GM12878 (cell line): Measurements from ENCODE around the gene TBATA. TPM values are rescaled to one million over a fixed set of nuclear protein-coding genes. Genes with fewer than 3 reads are reported as not detected.

Source experiments
- ATAC-seq: fragments of 200-7000 bp; cut with Tn5 transposase; 3 replicates; pipeline ENCODE4 v1.9.1; 2020; ENCODE audit warnings: mild to moderate bottlenecking, moderate library complexity
- BruUV-seq: library from RNA; stranded (reverse); fragments of 400-500 nt; replicated peaks from 2 replicates; lab custom pipeline; 2021; lab: Mats Ljungman, UMichigan
- CTCF ChIA-PET: fragments of 300-600 bp; sonication (Branson Sonifier 250); formaldehyde crosslinking; extraction: SDS; loops from one replicate; lab custom pipeline; 2021; ENCODE audit warnings: inconsistent platforms; lab: Yijun Ruan, JAX
- POLR2A ChIA-PET: fragments of 350-600 bp; formaldehyde crosslinking; extraction: SDS; loops from one replicate; lab custom pipeline; 2021; ENCODE audit warnings: inconsistent platforms; lab: Charles Lee
- RAD21 ChIA-PET: fragments of 300-600 bp; sonication (Branson Sonifier 250); formaldehyde crosslinking; loops from one replicate; lab custom pipeline; 2023; ENCODE audit warnings: antibody characterized with exemption; ENCODE audit not compliant: unreplicated experiment; lab: Charles Lee
- SMC1A ChIA-PET: fragments of 300-600 bp; sonication (Branson Sonifier 250); formaldehyde crosslinking; loops from one replicate; lab custom pipeline; 2023; ENCODE audit not compliant: unreplicated experiment, uncharacterized antibody; lab: Charles Lee
- DNase-seq: peaks from one replicate; pipeline ENCODE4 v3.0.0-alpha.2; 2011; ENCODE audit warnings: low read depth, low spot score
- FAIRE-seq: peaks from 3 replicates; lab custom pipeline; 2011; peaks lifted over from hg19 to GRCh38; lab: Jason Lieb, UNC
- H2AFZ ChIP-seq: 2 replicates; pipeline ENCODE4 v1.6.0; 2011; ENCODE audit warnings: low read depth, low read length, control low read depth; ENCODE audit not compliant: control insufficient read depth
- H3K27ac ChIP-seq: 2 replicates; pipeline ENCODE4 v1.5.1; 2011; ENCODE audit warnings: control low read depth; ENCODE audit not compliant: control insufficient read depth, insufficient read depth
- H3K27me3 ChIP-seq, 2 experiments: replicated peaks in 1 of 2; 2 replicates each; pipeline versions ENCODE4 v1.6.0 to v1.6.1; 2011; ENCODE audit warnings: low read length in 1 of 2; ENCODE audit not compliant: control insufficient read depth in 2 of 2, insufficient read depth in 2 of 2
- H3K36me3 ChIP-seq, 2 experiments: 2 replicates each; pipeline ENCODE4 v1.5.1; 2011; ENCODE audit warnings: low read length in 1 of 2; ENCODE audit not compliant: control insufficient read depth in 2 of 2, insufficient read depth in 2 of 2
- H3K4me1 ChIP-seq: 2 replicates; pipeline ENCODE4 v1.6.1; 2011; ENCODE audit warnings: mild to moderate bottlenecking, low read length, moderate library complexity, mixed read lengths; ENCODE audit not compliant: control insufficient read depth, insufficient read depth
- H3K4me2 ChIP-seq: 2 replicates; pipeline ENCODE4 v1.6.0; 2011; ENCODE audit warnings: control low read depth; ENCODE audit not compliant: control insufficient read depth, insufficient read depth
- H3K4me3 ChIP-seq: fragments of 200-600 bp; sonication (generic); 2 replicates; pipeline ENCODE4 v1.5.1; 2016
- H3K79me2 ChIP-seq: 2 replicates; pipeline ENCODE4 v1.6.0; 2011; ENCODE audit warnings: low read length; ENCODE audit not compliant: control insufficient read depth, insufficient read depth
- H3K9ac ChIP-seq: 2 replicates; pipeline ENCODE4 v1.8.0; 2011; ENCODE audit warnings: low read length, control low read depth, mixed read lengths; ENCODE audit not compliant: control insufficient read depth, insufficient read depth
- H3K9me3 ChIP-seq: replicated peaks from 3 replicates; pipeline ENCODE4 v1.5.1; 2011; ENCODE audit warnings: mild to moderate bottlenecking, low read length; ENCODE audit not compliant: control insufficient read depth, insufficient read depth
- H4K20me1 ChIP-seq: 2 replicates; pipeline ENCODE4 v1.6.0; 2011; ENCODE audit not compliant: control insufficient read depth, insufficient read depth
- ATF7 ChIP-seq: fragments of 450-650 bp; IDR thresholded peaks from 2 replicates; pipeline ENCODE4 v1.6.1; 2016; ENCODE audit warnings: low read depth, mild to moderate bottlenecking
- CBX3 ChIP-seq: fragments of 200-600 bp; sonication (generic); IDR thresholded peaks from 2 replicates; pipeline ENCODE4 v1.6.1; 2016; ENCODE audit warnings: low read depth, borderline replicate concordance
- CBX5 ChIP-seq: sonication (generic); IDR thresholded peaks from 2 replicates; pipeline ENCODE4 v1.6.1; 2016; ENCODE audit warnings: low read depth, moderate library complexity, mild to moderate bottlenecking, inconsistent platforms
- ETV6 ChIP-seq, 2 experiments: fragments of 450-650 bp in 1 of 2; IDR thresholded peaks in 1 of 2; conservative IDR thresholded peaks in 1 of 2; 2 replicates each; pipeline ENCODE4 v1.6.1; 2014; ENCODE audit warnings: antibody characterized with exemption in 1 of 2, borderline replicate concordance in 1 of 2, low read depth in 1 of 2, mild to moderate bottlenecking in 1 of 2, moderate library complexity in 1 of 2
- JUND ChIP-seq: IDR thresholded peaks from 2 replicates; pipeline ENCODE4 v1.6.1; 2012; ENCODE audit warnings: low read depth, mild to moderate bottlenecking, low read length, improper control_type of control experiment, moderate library complexity
- MEF2B ChIP-seq: fragments of 450-650 bp; IDR thresholded peaks from 2 replicates; pipeline ENCODE4 v1.6.1; 2018; ENCODE audit warnings: mild to moderate bottlenecking, moderate library complexity; ENCODE audit not compliant: partially characterized antibody, poor library complexity, severe bottlenecking
- MTA3 ChIP-seq: IDR thresholded peaks from 2 replicates; pipeline ENCODE4 v1.6.1; 2012; ENCODE audit warnings: low read length, inconsistent platforms, borderline replicate concordance
- NFXL1 ChIP-seq: fragments of 450-650 bp; IDR thresholded peaks from 2 replicates; pipeline ENCODE4 v1.6.1; 2017; ENCODE audit warnings: antibody characterized with exemption, mild to moderate bottlenecking, borderline replicate concordance
- NR2F1 ChIP-seq: fragments of 450-650 bp; conservative IDR thresholded peaks from 2 replicates; pipeline ENCODE4 v1.6.1; 2017; ENCODE audit warnings: mild to moderate bottlenecking
- SMAD1 ChIP-seq: fragments of 450-650 bp; IDR thresholded peaks from 2 replicates; pipeline ENCODE4 v1.6.1; 2018; ENCODE audit warnings: mild to moderate bottlenecking, low read depth; ENCODE audit not compliant: partially characterized antibody
- SP1 ChIP-seq: IDR thresholded peaks from one replicate; pipeline ENCODE4 v1.6.1; 2011; ENCODE audit warnings: low read depth, low read length
- TAF1 ChIP-seq: IDR thresholded peaks from 2 replicates; pipeline ENCODE4 v1.6.1; 2011; ENCODE audit warnings: mild to moderate bottlenecking, low read depth, low read length, borderline replicate concordance
- TARDBP ChIP-seq: IDR thresholded peaks from 2 replicates; pipeline ENCODE4 v1.6.1; 2016; ENCODE audit warnings: borderline replicate concordance
- ZSCAN29 ChIP-seq: fragments of 450-650 bp; IDR thresholded peaks from 2 replicates; pipeline ENCODE4 v1.6.1; 2017; ENCODE audit warnings: mild to moderate bottlenecking, moderate library complexity
- WGBS: methylation state at CpG from one replicate; pipeline ENCODE4 v1.1.6; 2016; ENCODE audit warnings: low lambda C conversion rate; ENCODE audit not compliant: insufficient replicate concordance, insufficient coverage; ENCODE audit errors: missing lambda C conversion rate; 5-methylcytosine and 5-hydroxymethylcytosine counted together
- in situ Hi-C: fragments of 300-500 bp; cut with MboI; formaldehyde crosslinking; loops from 9 replicates; pipeline ENCODE4 v1.14.3; 2018; ENCODE audit warnings: mixed read lengths
- intact Hi-C: fragments of 100-400 bp; cut with micrococcal nuclease; formaldehyde crosslinking; loops from one replicate; pipeline ENCODE4 v1.14.2; 2022; ENCODE audit not compliant: unreplicated experiment
- polyA plus RNA-seq, 11 experiments: library from polyadenylated mRNA; depleted of rRNA in 4 of 11; unstranded in 6 of 11; stranded (reverse) in 5 of 11; fragments of >200 nt; fragmentation: Nextera tagmentation in 4 of 11; fragmentation: Illumina TruSeq in 1 of 11; extraction: Ambion mirVana in 4 of 11; extraction: Trizol in 1 of 11; gene quantifications; 1 replicate in 1 of 11; 2 replicates in 10 of 11; pipeline versions ENCODE4 v1.2.1 to v1.2.3, GENCODE V29; 2011 to 2016; ENCODE audit warnings: inconsistent platforms in 2 of 11, missing spikeins in 2 of 11, low read depth in 1 of 11
- total RNA-seq, 4 experiments: library from RNA; depleted of rRNA in 3 of 4; stranded (reverse); fragments of >200 nt in 3 of 4; fragmentation: Illumina TruSeq in 1 of 4; extraction: Trizol in 1 of 4; gene quantifications; 2 replicates each; pipeline versions ENCODE4 v1.2.1 to v1.2.3, GENCODE V29; 2013 to 2021
- TF ChIP-seq, protein P1 (sequence below): fragments of 450-650 bp; IDR thresholded peaks from 2 replicates; pipeline ENCODE4 v1.6.1; 2017; ENCODE audit warnings: mild to moderate bottlenecking, low read depth, inconsistent platforms; ENCODE audit not compliant: poor library complexity, severe bottlenecking

The TBATA gene
- total and polyA plus RNA-seq, 10 of the 15 experiments (the other 5 are each of a cell fraction or from before 2014, with no cell fraction given) = not detected

DNA sequence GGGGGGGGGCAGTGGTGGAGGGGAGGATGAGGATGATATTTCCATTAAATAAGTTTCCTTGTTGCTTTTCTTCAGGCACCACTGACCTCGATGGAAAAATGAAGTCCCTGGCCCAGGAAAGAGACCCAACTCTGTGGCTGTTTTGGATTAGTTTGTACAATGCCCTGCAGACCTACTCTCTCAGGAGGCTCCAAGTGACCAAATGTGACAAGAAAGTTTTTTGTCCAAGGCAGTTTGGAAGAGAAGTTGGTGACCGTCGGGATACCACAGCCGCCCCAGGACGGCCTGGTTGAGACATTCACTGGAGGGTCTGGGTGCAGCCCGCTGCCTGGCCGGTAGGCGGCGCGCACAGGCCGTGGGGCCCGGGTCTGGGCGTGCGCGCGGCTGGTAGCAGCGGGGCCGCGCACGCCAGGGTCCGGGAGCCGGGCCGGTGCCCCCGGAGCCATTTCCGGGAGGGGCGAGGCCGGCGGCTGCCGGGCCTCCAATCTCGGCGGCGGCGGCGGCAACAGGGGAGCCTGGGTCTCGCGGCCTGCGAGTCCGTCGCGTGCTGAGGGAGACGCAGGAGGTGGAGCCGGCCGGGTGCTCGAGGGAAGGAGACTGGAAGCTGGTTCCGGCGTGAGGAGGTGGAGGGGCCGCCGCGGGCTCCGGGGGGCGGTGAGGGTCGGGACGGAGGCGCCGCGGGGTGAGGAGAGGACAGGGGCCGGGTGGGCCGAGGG is 30.5 kb upstream of the TBATA start, which contains the start of gene SGPL1 (continued):
- TF ChIP-seq, protein P1, sequence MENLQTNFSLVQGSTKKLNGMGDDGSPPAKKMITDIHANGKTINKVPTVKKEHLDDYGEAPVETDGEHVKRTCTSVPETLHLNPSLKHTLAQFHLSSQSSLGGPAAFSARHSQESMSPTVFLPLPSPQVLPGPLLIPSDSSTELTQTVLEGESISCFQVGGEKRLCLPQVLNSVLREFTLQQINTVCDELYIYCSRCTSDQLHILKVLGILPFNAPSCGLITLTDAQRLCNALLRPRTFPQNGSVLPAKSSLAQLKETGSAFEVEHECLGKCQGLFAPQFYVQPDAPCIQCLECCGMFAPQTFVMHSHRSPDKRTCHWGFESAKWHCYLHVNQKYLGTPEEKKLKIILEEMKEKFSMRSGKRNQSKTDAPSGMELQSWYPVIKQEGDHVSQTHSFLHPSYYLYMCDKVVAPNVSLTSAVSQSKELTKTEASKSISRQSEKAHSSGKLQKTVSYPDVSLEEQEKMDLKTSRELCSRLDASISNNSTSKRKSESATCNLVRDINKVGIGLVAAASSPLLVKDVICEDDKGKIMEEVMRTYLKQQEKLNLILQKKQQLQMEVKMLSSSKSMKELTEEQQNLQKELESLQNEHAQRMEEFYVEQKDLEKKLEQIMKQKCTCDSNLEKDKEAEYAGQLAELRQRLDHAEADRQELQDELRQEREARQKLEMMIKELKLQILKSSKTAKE = no peak
- TF ChIP-seq NR2F1 = peak; percentile 62; the same call in 1 of the 2 replicates
- TF ChIP-seq ATF7 = no peak
- no peak for TF ChIP-seq NFXL1
- no peak for TF ChIP-seq ETV6 (conservative IDR thresholded peaks at IDR 0.05 in 1 of 2, IDR thresholded peaks at IDR 0.05 in 1 of 2; ENCODE audit: borderline replicate concordance in 1 of 2, low read depth in 1 of 2)
- no peak for TF ChIP-seq SP1
- no peak for TF ChIP-seq ZSCAN29
- peak; percentile 39; the same call in 1 of the 2 replicates for TF ChIP-seq TAF1
- no peak for TF ChIP-seq SMAD1

DNA sequence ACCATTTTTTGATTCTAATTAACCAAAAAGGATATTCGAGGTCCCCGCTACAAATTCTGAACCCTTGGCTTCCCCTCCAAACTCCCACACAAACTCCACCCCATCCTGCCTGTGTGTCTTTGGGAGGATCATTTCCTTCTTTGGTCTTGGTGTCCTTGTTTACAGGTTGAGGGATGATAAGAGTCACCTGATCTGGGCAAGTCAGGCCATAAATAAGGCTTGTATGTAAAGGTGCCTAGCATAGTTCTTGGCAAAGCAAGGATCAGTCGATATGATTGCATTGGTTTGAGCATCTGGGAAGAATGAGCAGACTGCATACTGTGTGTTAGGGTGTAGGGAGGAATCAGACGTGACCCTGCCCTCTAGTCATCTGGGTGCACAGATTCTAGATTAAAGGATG is 28.9 kb upstream of the TBATA start:
- Histone ChIP-seq H3K9ac (no peak overlapping the region), H3K79me2 (peaks cover 3% of the 10 kb centered on the region; the same call in 1 of the 2 replicates), H2AFZ (no peak overlapping the region), H3K27me3 (no peaks in the 10 kb centered on the region), H3K36me3 (no peaks in the 10 kb centered on the region; a peak in 1 of 4 replicates), H4K20me1 (no peaks in the 10 kb centered on the region; the same call in 1 of the 2 replicates), H3K4me3 (no peak overlapping the region), H3K27ac (no peak overlapping the region), H3K9me3 (no peaks in the 10 kb centered on the region), H3K4me2 (no peak overlapping the region), H3K4me1 (no peaks in the 10 kb centered on the region)
- no peak for FAIRE-seq
- intact Hi-C loops = loop anchor here (2.0 kb wide), 1 partner anchor 263 kb away; no protein-coding TSS in a partner anchor
- TF ChIP-seq TARDBP (no peak), CBX3 (no peak), JUND (no peak), MTA3 (no peak), MEF2B (no peak), CBX5 (no peak)
- ATAC-seq = no peak
- ChIA-PET POLR2A (no interaction called here), CTCF (interaction anchor here (1.1 to 1.4 kb wide), 3 partner anchors 33 to 66 kb away, joined by 3 to 5 read pairs (median 3); no protein-coding TSS in a partner anchor), RAD21 (no interaction called here), SMC1A (interaction anchor here (1.8 kb wide), 1 partner anchor 25 kb away, joined by 5 read pairs; no protein-coding TSS in a partner anchor)
- 73% methylated on average over 4 of the region's 4 CpGs for WGBS
- BruUV-seq = no TSS peak
- no peak for DNase-seq
- in situ Hi-C loops = loop anchor here (5.0 kb wide), 1 partner anchor 68 kb away; no protein-coding TSS in a partner anchor
